Progenitor cell of endocrine pancreas (in vitro differentiated cells): Measurements from ENCODE around the gene THAP2. TPM values are rescaled to one million over a fixed set of nuclear protein-coding genes. Genes with fewer than 3 reads are reported as not detected.

Source experiments
- DNase-seq: peaks from one replicate; pipeline ENCODE4 v3.0.0; 2021; ENCODE audit warnings: low spot score; ENCODE audit not compliant: unreplicated experiment
- H3K27ac Mint-ChIP-seq: 2 replicates; pipeline ENCODE4 v1.8.0; 2021; ENCODE audit warnings: mild to moderate bottlenecking, moderate library complexity, mixed read lengths
- H3K27me3 Mint-ChIP-seq: 2 replicates; pipeline ENCODE4 v1.8.0; 2021; ENCODE audit warnings: mixed read lengths
- H3K36me3 Mint-ChIP-seq: 2 replicates; pipeline ENCODE4 v1.8.0; 2022; ENCODE audit warnings: mixed read lengths; ENCODE audit not compliant: insufficient read depth
- H3K4me1 Mint-ChIP-seq: 2 replicates; pipeline ENCODE4 v1.8.0; 2021; ENCODE audit warnings: low read depth, mixed read lengths
- H3K4me3 Mint-ChIP-seq: 2 replicates; pipeline ENCODE4 v1.8.0; 2021; ENCODE audit warnings: low read depth, mild to moderate bottlenecking, moderate library complexity, mixed read lengths
- H3K9me3 Mint-ChIP-seq: 2 replicates; pipeline ENCODE4 v1.8.0; 2021; ENCODE audit warnings: low read depth, mixed read lengths
- CTCF ChIP-seq: fragments of 200-600 bp; sonication (generic); IDR thresholded peaks from one replicate; pipeline ENCODE4 v1.5.0; 2021; ENCODE audit warnings: antibody characterized with exemption, mild to moderate bottlenecking; ENCODE audit not compliant: unreplicated experiment
- long read RNA-seq: library from polyadenylated mRNA; unstranded; transcript quantifications from one replicate; pipeline ENCODE4 v2.0.0, GENCODE V29; 2020
- total RNA-seq: library from RNA; stranded (reverse); gene quantifications from 2 replicates; pipeline ENCODE4 v1.2.1, GENCODE V29; 2021

The THAP2 gene
- total RNA-seq, result 7.0 and 8.9 TPM in 2 replicates
- long read RNA-seq, full-length matches to known transcripts, result 14 of 19 reads
- long read RNA-seq, partial matches to known transcripts, result 0 of 19 reads
- long read RNA-seq, other reads (novel, unspliced or antisense), result 5 of 19 reads

DNA sequence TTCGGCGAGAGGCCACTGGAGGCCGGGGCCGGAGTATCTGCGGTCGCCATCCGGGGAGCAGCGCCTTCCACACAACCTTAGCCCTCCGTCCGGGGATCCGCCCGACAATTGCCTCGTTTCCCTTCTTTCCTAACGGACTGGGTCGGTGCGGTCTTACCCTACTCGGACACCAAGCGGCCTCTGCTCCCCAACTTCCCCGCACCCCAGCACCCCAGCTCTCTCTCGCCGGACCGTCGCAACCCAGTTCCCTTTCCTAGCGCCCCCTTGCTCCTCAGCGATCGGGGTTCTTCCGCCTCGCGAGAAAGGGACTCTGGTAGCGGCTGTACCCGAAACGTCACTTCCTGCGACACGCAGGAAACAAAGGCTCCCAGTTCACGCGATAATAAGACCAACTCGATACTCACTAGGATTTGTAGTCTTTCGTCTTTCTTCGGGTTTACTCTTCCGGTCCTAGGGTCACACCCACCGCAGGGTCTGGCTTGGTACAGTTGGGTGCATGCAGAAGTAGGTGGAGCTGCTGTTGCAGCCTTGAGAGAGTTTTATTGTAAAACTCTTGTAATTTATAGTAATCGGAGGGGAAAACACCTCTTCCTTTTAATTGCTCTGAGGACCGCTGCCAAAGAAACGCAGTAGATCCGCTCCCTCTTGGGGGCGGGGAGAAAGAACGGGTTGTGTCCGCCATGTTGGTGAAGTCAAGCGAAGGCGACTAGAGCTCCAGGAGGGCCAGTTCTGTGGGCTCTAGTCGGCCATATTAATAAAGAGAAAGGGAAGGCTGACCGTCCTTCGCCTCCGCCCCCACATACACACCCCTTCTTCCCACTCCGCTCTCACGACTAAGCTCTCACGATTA is at the start of gene THAP2, which contains the start of gene ZFC3H1:
Gene THAP2, plus strand, starts transcription at position 741 of the 850 bp plus-strand sequence. CDS start 209 bp downstream, outside the sequence.
Gene ZFC3H1, minus strand, starts transcription at position 288 of the 850 bp plus-strand sequence. Its CDS starts 238 bp downstream, at position 50.
- peak within 1 kb of the TSS; percentile 100 for H3K27ac Mint-ChIP-seq
- H3K36me3 Mint-ChIP-seq, result peaks cover 16% of the 10 kb centered on the region
- peaks cover 22% of the 10 kb centered on the region for H3K4me1 Mint-ChIP-seq
- TF ChIP-seq CTCF, result peak; percentile 15
- no peaks in the 10 kb centered on the region for H3K27me3 Mint-ChIP-seq
- no peaks in the 10 kb centered on the region for H3K9me3 Mint-ChIP-seq
- peak within 1 kb of the TSS; percentile 99 for H3K4me3 Mint-ChIP-seq
- peak; percentile 78 for DNase-seq

- Mint-ChIP-seq H3K36me3 (peaks cover 36% of the 10 kb centered on the region), H3K9me3 (no peaks in the 10 kb centered on the region), H3K27ac (peak overlapping the region; percentile 8), H3K4me1 (peaks cover 2% of the 10 kb centered on the region), H3K27me3 (no peaks in the 10 kb centered on the region), H3K4me3 (no peak overlapping the region)
- no peak for DNase-seq
- no peak for TF ChIP-seq CTCF
These were observed 42.2 kb upstream of the THAP2 start for GRCh38 chr12:71621938-71622337.

- peaks cover 36% of the 10 kb centered on the region for H3K36me3 Mint-ChIP-seq
- H3K4me3 Mint-ChIP-seq, result no peak overlapping the region
- H3K4me1 Mint-ChIP-seq, result peaks cover 9% of the 10 kb centered on the region
- DNase-seq, result no peak
- H3K9me3 Mint-ChIP-seq, result no peaks in the 10 kb centered on the region
- H3K27me3 Mint-ChIP-seq, result no peaks in the 10 kb centered on the region
- H3K27ac Mint-ChIP-seq, result no peak overlapping the region
- TF ChIP-seq CTCF, result no peak
These were observed 38.6 kb upstream of the THAP2 start for GRCh38 chr12:71625476-71625875.

GRCh38 chr12:71626098-71626497 is 38.0 kb upstream of the THAP2 start:
- Mint-ChIP-seq H3K27ac (no peak overlapping the region), H3K9me3 (no peaks in the 10 kb centered on the region), H3K4me1 (peaks cover 9% of the 10 kb centered on the region), H3K4me3 (no peak overlapping the region), H3K36me3 (peaks cover 35% of the 10 kb centered on the region), H3K27me3 (no peaks in the 10 kb centered on the region)
- DNase-seq, result no peak
- no peak for TF ChIP-seq CTCF

GRCh38 chr12:71626768-71627167 is 37.3 kb upstream of the THAP2 start:
- peaks cover 9% of the 10 kb centered on the region for H3K4me1 Mint-ChIP-seq
- no peaks in the 10 kb centered on the region for H3K9me3 Mint-ChIP-seq
- TF ChIP-seq CTCF, result no peak
- peaks cover 31% of the 10 kb centered on the region for H3K36me3 Mint-ChIP-seq
- H3K27me3 Mint-ChIP-seq, result no peaks in the 10 kb centered on the region
- DNase-seq, result no peak
- H3K4me3 Mint-ChIP-seq, result no peak overlapping the region
- peak overlapping the region; percentile 43 for H3K27ac Mint-ChIP-seq
